ENCODE results near the gene RAI1.

DNA sequence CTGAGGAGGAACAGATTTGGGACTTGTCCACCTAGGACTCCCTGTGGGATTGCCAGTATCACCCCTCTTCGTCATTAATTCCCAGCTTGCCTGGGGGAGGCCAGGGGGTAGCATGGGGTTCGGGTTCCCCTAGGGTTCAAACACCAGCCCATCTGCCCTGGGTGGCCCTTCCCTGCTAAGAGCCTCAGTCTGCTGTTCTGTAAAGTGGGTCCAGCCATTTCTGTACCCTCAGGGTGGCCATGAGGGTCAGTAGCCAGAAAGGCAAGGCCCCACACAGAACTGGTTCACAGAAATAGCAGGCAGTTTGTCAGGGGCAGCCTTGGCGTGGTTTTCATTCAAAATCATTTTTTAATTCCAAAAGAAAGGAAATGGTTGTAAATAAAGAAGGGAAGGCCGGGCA lies 62.9 kb downstream of the RAI1 start:
- TF ChIP-seq, protein P1, sequence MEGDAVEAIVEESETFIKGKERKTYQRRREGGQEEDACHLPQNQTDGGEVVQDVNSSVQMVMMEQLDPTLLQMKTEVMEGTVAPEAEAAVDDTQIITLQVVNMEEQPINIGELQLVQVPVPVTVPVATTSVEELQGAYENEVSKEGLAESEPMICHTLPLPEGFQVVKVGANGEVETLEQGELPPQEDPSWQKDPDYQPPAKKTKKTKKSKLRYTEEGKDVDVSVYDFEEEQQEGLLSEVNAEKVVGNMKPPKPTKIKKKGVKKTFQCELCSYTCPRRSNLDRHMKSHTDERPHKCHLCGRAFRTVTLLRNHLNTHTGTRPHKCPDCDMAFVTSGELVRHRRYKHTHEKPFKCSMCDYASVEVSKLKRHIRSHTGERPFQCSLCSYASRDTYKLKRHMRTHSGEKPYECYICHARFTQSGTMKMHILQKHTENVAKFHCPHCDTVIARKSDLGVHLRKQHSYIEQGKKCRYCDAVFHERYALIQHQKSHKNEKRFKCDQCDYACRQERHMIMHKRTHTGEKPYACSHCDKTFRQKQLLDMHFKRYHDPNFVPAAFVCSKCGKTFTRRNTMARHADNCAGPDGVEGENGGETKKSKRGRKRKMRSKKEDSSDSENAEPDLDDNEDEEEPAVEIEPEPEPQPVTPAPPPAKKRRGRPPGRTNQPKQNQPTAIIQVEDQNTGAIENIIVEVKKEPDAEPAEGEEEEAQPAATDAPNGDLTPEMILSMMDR (conservative IDR thresholded peaks at IDR 0.05; ENCODE audit: low read depth in 2 of 2) = no peak
- TF ChIP-seq EZH2 (IDR thresholded peaks at IDR 0.05; ENCODE audit: low read depth, unreplicated experiment) = no peak
- TF ChIP-seq, protein P2, sequence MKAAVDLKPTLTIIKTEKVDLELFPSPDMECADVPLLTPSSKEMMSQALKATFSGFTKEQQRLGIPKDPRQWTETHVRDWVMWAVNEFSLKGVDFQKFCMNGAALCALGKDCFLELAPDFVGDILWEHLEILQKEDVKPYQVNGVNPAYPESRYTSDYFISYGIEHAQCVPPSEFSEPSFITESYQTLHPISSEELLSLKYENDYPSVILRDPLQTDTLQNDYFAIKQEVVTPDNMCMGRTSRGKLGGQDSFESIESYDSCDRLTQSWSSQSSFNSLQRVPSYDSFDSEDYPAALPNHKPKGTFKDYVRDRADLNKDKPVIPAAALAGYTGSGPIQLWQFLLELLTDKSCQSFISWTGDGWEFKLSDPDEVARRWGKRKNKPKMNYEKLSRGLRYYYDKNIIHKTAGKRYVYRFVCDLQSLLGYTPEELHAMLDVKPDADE (IDR thresholded peaks at IDR 0.05) = no peak
- TF ChIP-seq ZNF331 (CRISPR knock-in tag; IDR thresholded peaks at IDR 0.05; ENCODE audit: low read depth) = no peak
- TF ChIP-seq, protein P3, sequence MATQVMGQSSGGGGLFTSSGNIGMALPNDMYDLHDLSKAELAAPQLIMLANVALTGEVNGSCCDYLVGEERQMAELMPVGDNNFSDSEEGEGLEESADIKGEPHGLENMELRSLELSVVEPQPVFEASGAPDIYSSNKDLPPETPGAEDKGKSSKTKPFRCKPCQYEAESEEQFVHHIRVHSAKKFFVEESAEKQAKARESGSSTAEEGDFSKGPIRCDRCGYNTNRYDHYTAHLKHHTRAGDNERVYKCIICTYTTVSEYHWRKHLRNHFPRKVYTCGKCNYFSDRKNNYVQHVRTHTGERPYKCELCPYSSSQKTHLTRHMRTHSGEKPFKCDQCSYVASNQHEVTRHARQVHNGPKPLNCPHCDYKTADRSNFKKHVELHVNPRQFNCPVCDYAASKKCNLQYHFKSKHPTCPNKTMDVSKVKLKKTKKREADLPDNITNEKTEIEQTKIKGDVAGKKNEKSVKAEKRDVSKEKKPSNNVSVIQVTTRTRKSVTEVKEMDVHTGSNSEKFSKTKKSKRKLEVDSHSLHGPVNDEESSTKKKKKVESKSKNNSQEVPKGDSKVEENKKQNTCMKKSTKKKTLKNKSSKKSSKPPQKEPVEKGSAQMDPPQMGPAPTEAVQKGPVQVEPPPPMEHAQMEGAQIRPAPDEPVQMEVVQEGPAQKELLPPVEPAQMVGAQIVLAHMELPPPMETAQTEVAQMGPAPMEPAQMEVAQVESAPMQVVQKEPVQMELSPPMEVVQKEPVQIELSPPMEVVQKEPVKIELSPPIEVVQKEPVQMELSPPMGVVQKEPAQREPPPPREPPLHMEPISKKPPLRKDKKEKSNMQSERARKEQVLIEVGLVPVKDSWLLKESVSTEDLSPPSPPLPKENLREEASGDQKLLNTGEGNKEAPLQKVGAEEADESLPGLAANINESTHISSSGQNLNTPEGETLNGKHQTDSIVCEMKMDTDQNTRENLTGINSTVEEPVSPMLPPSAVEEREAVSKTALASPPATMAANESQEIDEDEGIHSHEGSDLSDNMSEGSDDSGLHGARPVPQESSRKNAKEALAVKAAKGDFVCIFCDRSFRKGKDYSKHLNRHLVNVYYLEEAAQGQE (IDR thresholded peaks at IDR 0.05; ENCODE audit: unreplicated experiment) = no peak
- TF ChIP-seq CREB1 (CRISPR knock-in tag; IDR thresholded peaks at IDR 0.05; ENCODE audit: low read depth) = no peak

All from GM23338 (cell line).